Progenitor cell of endocrine pancreas (in vitro differentiated cells): Measurements from ENCODE around the gene LPCAT1. TPM values are rescaled to one million over a fixed set of nuclear protein-coding genes. Genes with fewer than 3 reads are reported as not detected.

Experiments
- DNase-seq: peaks from one replicate; pipeline ENCODE4 v3.0.0; 2021; ENCODE audit warnings: low spot score; ENCODE audit not compliant: unreplicated experiment
- H3K27ac Mint-ChIP-seq: 2 replicates; pipeline ENCODE4 v1.8.0; 2021; ENCODE audit warnings: mild to moderate bottlenecking, moderate library complexity, mixed read lengths
- H3K27me3 Mint-ChIP-seq: 2 replicates; pipeline ENCODE4 v1.8.0; 2021; ENCODE audit warnings: mixed read lengths
- H3K36me3 Mint-ChIP-seq: 2 replicates; pipeline ENCODE4 v1.8.0; 2022; ENCODE audit warnings: mixed read lengths; ENCODE audit not compliant: insufficient read depth
- H3K4me1 Mint-ChIP-seq: 2 replicates; pipeline ENCODE4 v1.8.0; 2021; ENCODE audit warnings: low read depth, mixed read lengths
- H3K4me3 Mint-ChIP-seq: 2 replicates; pipeline ENCODE4 v1.8.0; 2021; ENCODE audit warnings: low read depth, mild to moderate bottlenecking, moderate library complexity, mixed read lengths
- H3K9me3 Mint-ChIP-seq: 2 replicates; pipeline ENCODE4 v1.8.0; 2021; ENCODE audit warnings: low read depth, mixed read lengths
- total RNA-seq: library from RNA; stranded (reverse); gene quantifications from 2 replicates; pipeline ENCODE4 v1.2.1, GENCODE V29; 2021
- TF ChIP-seq, protein P1 (sequence below): fragments of 200-600 bp; sonication (generic); IDR thresholded peaks from one replicate; pipeline ENCODE4 v1.5.0; 2021; ENCODE audit warnings: antibody characterized with exemption, mild to moderate bottlenecking; ENCODE audit not compliant: unreplicated experiment

Gene LPCAT1
- total RNA-seq, 1 donor from 2014 or later = 73.3 TPM

DNA sequence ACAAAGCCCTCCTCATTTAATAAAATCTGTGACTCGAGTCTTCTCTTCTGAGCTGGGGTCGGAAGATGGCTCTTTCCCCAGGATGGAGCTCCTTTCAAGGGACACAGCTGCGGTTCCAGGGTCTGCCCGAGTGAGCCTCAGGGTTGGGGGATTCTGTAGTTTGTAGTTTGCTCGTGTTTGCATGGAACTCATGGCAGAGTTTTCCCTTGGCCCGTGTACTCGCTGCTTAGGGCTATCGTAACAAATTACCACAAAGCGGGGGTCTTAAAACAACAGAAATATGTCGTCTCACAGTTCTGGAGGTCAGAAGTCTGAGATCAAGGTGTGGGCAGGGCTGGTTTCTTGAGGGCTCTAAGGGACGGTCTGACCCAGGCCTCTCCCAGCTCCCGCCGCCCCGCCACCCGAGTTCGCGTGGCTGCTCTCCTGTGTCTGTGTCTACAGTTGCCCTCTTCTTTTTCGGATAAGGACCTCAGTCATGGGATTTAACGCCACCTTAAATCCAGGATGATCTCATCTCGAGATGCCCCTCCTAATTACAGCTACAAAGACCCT lies 13.9 kb upstream of the LPCAT1 start:
- no peaks in the 10 kb centered on the region for H3K36me3 Mint-ChIP-seq
- DNase-seq = no peak
- H3K27ac Mint-ChIP-seq = no peak overlapping the region

GRCh38 chr5:1536871-1537602 lies 13.3 kb upstream of the LPCAT1 start:
- DNase-seq = no peak
- Mint-ChIP-seq H3K27me3 (peaks cover 25% of the 10 kb centered on the region), H3K36me3 (no peaks in the 10 kb centered on the region), H3K4me3 (no peak overlapping the region), H3K4me1 (no peaks in the 10 kb centered on the region), H3K9me3 (no peaks in the 10 kb centered on the region), H3K27ac (no peak overlapping the region)
- TF ChIP-seq, protein P1, sequence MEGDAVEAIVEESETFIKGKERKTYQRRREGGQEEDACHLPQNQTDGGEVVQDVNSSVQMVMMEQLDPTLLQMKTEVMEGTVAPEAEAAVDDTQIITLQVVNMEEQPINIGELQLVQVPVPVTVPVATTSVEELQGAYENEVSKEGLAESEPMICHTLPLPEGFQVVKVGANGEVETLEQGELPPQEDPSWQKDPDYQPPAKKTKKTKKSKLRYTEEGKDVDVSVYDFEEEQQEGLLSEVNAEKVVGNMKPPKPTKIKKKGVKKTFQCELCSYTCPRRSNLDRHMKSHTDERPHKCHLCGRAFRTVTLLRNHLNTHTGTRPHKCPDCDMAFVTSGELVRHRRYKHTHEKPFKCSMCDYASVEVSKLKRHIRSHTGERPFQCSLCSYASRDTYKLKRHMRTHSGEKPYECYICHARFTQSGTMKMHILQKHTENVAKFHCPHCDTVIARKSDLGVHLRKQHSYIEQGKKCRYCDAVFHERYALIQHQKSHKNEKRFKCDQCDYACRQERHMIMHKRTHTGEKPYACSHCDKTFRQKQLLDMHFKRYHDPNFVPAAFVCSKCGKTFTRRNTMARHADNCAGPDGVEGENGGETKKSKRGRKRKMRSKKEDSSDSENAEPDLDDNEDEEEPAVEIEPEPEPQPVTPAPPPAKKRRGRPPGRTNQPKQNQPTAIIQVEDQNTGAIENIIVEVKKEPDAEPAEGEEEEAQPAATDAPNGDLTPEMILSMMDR = no peak

More for the DNA sequence above, 13.9 kb upstream of the LPCAT1 start:
- no peak overlapping the region for H3K4me3 Mint-ChIP-seq
- no peaks in the 10 kb centered on the region for H3K9me3 Mint-ChIP-seq
- H3K4me1 Mint-ChIP-seq = no peaks in the 10 kb centered on the region
- TF ChIP-seq, protein P1 = no peak
- peaks cover 25% of the 10 kb centered on the region for H3K27me3 Mint-ChIP-seq

DNA sequence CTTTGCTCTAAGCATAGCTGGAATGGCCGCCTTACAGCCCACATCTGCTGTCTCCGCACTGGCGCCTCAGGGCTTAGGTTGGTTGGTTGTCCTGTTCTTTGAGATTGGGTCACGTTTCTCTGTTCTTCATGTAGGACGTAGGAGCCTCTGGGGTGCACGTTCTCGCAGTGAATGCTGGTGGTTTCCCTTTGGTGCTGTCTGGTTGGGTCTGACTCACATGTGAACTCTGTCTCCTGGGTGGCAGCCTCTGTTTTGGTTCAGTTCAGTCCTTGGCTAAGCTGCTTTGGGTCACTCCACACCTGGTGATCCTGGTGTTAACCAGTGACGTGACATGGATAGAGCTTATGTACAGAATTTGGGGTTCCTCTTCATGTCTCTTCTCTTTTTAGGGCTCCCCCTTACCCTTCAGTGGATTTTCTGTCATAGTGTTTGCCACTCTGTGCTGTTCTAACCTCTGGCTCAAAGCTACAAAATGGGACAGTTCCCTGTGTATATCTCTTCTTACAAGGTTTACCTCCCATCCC lies 12.6 kb upstream of the LPCAT1 start:
- Mint-ChIP-seq H3K36me3 (no peaks in the 10 kb centered on the region), H3K27me3 (peaks cover 25% of the 10 kb centered on the region), H3K4me3 (no peak overlapping the region), H3K9me3 (no peaks in the 10 kb centered on the region), H3K4me1 (no peaks in the 10 kb centered on the region), H3K27ac (no peak overlapping the region)
- TF ChIP-seq, protein P1 = no peak
- DNase-seq = no peak

GRCh38 chr5:1535646-1536045 lies 11.9 kb upstream of the LPCAT1 start:
- no peaks in the 10 kb centered on the region for H3K9me3 Mint-ChIP-seq
- no peaks in the 10 kb centered on the region for H3K36me3 Mint-ChIP-seq
- H3K4me1 Mint-ChIP-seq = no peaks in the 10 kb centered on the region
- TF ChIP-seq, protein P1 = no peak
- no peak overlapping the region for H3K27ac Mint-ChIP-seq
- no peak overlapping the region for H3K4me3 Mint-ChIP-seq
- H3K27me3 Mint-ChIP-seq = peaks cover 25% of the 10 kb centered on the region
- no peak for DNase-seq

DNA sequence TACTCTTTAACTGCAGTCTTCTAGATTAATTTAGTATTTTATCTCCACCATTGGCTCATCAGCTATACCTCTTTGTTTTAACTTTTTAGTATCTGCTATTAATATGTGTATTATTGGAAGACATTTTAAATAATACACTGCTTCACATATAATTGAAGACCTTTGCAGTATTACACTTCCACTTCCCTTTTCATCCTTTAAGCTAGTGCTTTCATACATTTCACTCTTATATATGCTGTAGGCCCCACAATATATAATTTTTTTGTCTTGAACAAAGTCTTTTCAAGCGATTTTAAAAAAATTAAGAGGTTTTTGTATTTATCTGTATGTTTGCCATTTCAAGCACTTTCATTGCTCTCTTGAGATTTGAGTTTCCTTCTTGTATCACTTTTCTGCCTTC lies 8.6 kb upstream of the LPCAT1 start:
- Mint-ChIP-seq H3K27ac (no peak overlapping the region), H3K9me3 (no peaks in the 10 kb centered on the region), H3K4me3 (no peak overlapping the region), H3K36me3 (no peaks in the 10 kb centered on the region), H3K4me1 (no peaks in the 10 kb centered on the region), H3K27me3 (peaks cover 17% of the 10 kb centered on the region)
- TF ChIP-seq, protein P1 = no peak
- no peak for DNase-seq
